IPS DF 6.9 (cell line): ENCODE data around the gene CDC23.
A peak's percentile ranks its signal among the peaks of the same experiment; 100 is the strongest.
"Not testable (repeated sequence)": the region's sequence is repeated elsewhere in the genome, so short reads cannot be mapped to it uniquely, and the experiment has no call there.

ENCODE experiments used
- DNase-seq: peaks from one replicate; pipeline ENCODE4 v3.0.0-alpha.2; 2013; ENCODE audit warnings: low read depth, low spot score
- H3K27ac ChIP-seq: one replicate; pipeline ENCODE4 v1.5.1; 2013; ENCODE audit warnings: low read length, control low read depth
- H3K27me3 ChIP-seq: 2 replicates; pipeline ENCODE4 v1.6.1; 2013; ENCODE audit warnings: mild to moderate bottlenecking, low read length; ENCODE audit not compliant: control insufficient read depth, insufficient read depth
- H3K36me3 ChIP-seq: 2 replicates; pipeline ENCODE4 v1.6.1; 2013; ENCODE audit warnings: low read length; ENCODE audit not compliant: control insufficient read depth, insufficient read depth
- H3K4me1 ChIP-seq: 2 replicates; pipeline ENCODE4 v1.6.1; 2013; ENCODE audit warnings: low read length; ENCODE audit not compliant: control insufficient read depth, insufficient read depth
- H3K4me3 ChIP-seq: 2 replicates; pipeline ENCODE4 v1.5.1; 2013; ENCODE audit warnings: mild to moderate bottlenecking, low read length
- H3K9me3 ChIP-seq: 2 replicates; pipeline ENCODE4 v1.6.1; 2013; ENCODE audit warnings: low read length, inconsistent platforms; ENCODE audit not compliant: control insufficient read depth, insufficient read depth
- WGBS: extraction: QIAGEN DNeasy Blood & Tissue Kit; methylation state at CpG from one replicate; pipeline ENCODE4 v1.1.7; 2013; ENCODE audit warnings: mixed read lengths, missing lambda C conversion rate; ENCODE audit not compliant: insufficient read length, insufficient coverage; 5-methylcytosine and 5-hydroxymethylcytosine counted together

The CDC23 gene

GRCh38 chr5:138143578-138143977 lies 69.5 kb downstream of the CDC23 start:
- not testable (repeated sequence) for DNase-seq, H3K27me3 ChIP-seq, H3K4me1 ChIP-seq, H3K36me3 ChIP-seq, H3K9me3 ChIP-seq, H3K27ac ChIP-seq, H3K4me3 ChIP-seq
- WGBS: no CpG with 5 or more reads among the region's 6 CpGs

DNA sequence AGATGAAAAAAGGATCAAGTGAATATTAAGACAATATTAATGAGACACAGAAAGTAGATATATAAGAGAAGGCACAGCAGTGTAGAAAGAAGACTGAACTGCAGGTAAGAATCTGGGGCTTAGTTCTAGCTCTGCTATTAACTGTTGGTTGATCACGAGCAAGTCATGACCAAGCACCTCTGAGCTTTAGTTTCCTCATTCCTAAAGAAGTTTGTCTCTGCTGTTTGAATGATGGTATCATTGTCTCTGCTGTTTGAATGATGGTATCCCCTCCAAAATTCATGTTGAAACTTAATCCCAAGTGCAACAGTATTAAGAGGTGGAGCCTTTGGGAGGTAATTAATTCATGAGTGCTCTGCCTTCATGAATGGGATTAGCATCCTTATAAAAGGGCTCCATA lies 71.4 kb downstream of the CDC23 start:
- H3K9me3 ChIP-seq: no peaks in the 10 kb centered on the region
- no peaks in the 10 kb centered on the region for H3K36me3 ChIP-seq
- no CpG with 5 or more reads among the region's 1 CpG for WGBS
- no peaks in the 10 kb centered on the region for H3K4me1 ChIP-seq
- H3K27me3 ChIP-seq: no peaks in the 10 kb centered on the region
- no peak overlapping the region for H3K27ac ChIP-seq
- H3K4me3 ChIP-seq: no peak overlapping the region
- no peak for DNase-seq

GRCh38 chr5:138140268-138140667 lies 72.9 kb downstream of the CDC23 start:
- no peak for DNase-seq

DNA sequence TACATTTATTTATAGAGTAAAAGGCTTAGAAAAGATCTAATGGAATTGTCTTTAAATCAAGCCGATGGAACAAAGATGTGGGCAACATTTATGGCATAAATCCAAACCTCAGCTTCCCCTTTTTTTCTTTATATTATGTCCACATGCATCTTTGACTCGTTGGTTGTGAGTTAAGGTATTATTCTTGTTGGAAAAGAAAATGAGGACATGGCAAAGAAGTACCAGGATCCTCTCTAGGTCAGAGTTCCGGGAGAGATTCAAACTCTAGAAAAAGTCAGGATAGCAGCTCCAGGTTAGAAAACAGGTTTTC lies 73.4 kb downstream of the CDC23 start:
- WGBS: no CpG with 5 or more reads among the region's 3 CpGs
- Histone ChIP-seq H3K27me3 (no peaks in the 10 kb centered on the region), H3K36me3 (no peaks in the 10 kb centered on the region), H3K9me3 (no peaks in the 10 kb centered on the region), H3K27ac (no peak overlapping the region), H3K4me3 (no peak overlapping the region), H3K4me1 (no peaks in the 10 kb centered on the region)
- no peak for DNase-seq

More at GRCh38 chr5:138140268-138140667, 72.9 kb downstream of the CDC23 start:
- no CpG with 5 or more reads among the region's 4 CpGs for WGBS
- Histone ChIP-seq H3K36me3 (no peaks in the 10 kb centered on the region), H3K4me1 (no peaks in the 10 kb centered on the region), H3K4me3 (no peak overlapping the region), H3K27ac (no peak overlapping the region), H3K27me3 (no peaks in the 10 kb centered on the region), H3K9me3 (no peaks in the 10 kb centered on the region)

DNA sequence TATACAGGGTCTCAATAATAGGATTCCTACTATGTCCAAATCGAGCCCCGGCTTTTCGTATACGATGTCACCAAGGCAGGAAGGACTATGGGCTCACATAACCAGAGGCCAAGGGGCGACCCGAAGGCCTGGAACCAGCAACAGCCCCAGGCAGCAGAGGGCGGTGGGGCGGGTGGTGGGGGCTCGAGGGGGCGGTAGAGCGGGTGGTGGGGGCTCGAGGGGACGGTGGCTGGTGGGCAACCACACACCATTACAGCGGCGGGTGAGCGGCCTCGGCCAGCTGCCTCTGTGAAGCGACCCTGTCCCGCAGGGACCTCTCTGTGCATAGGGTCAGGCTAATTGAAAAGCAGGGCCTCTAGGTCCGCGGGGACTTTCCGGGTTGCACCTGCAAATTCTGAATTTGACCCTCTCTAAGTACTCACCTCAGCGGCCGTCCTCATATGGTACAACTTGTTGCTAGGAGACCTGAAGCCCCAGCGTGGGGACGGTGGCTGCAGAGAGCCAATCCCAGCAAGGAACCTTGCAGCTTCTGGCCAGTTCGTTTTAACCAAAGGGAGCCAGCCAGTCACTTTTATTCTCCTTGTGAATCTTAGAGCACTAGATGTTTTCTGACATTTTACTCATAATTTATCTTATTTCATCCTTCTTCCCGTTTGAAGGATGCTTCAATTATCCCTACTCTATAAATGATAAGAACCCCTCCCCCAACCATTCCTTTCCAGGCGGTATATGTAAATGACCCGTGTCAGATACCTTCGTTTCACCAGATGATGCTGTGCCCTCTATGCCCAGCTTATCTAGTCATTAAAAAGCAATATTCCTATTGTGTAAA lies 74.0 kb downstream of the CDC23 start, which contains the start of gene NME5:
Gene NME5 (minus strand): TSS at position 480 of the 832 bp plus-strand sequence. CDS start 648 bp downstream, outside the sequence.
- WGBS: no CpG with 5 or more reads among the region's 31 CpGs

More for the DNA sequence above, 74.0 kb downstream of the CDC23 start, which contains the start of gene NME5:
- peak; percentile 29 for DNase-seq
- Histone ChIP-seq H3K4me1 (no peaks in the 10 kb centered on the region), H3K4me3 (peak within 1 kb of the TSS; percentile 61; the same call in 1 of the 2 replicates), H3K27me3 (no peaks in the 10 kb centered on the region), H3K27ac (no peak within 1 kb of the TSS), H3K36me3 (no peaks in the 10 kb centered on the region), H3K9me3 (no peaks in the 10 kb centered on the region)
